GM18858 (cell line): Measurements from ENCODE around the gene LAP3.
A peak's percentile ranks its signal among the peaks of the same experiment; 100 is the strongest.

Experiments used
- ATAC-seq: cut with Tn5 transposase; IDR thresholded peaks from one replicate; pipeline ENCODE4 v1.9.1; 2021; ENCODE audit not compliant: unreplicated experiment

The LAP3 gene

GRCh38 chr4:17616283-17616682, 39.3 kb downstream of the LAP3 start:
- ATAC-seq, result no peak

- ATAC-seq, result no peak
Observed at GRCh38 chr4:17618926-17619325, 41.9 kb downstream of the LAP3 start.

- ATAC-seq, result no peak
Observed at GRCh38 chr4:17619416-17620105, 42.6 kb downstream of the LAP3 start.

GRCh38 chr4:17623451-17624001, 46.5 kb downstream of the LAP3 start:
- no peak for ATAC-seq

- no peak for ATAC-seq
Observed at GRCh38 chr4:17624821-17625220, 47.8 kb downstream of the LAP3 start.

- ATAC-seq, result no peak
Observed at GRCh38 chr4:17630228-17630627, 53.2 kb downstream of the LAP3 start.

- ATAC-seq, result no peak
Observed at GRCh38 chr4:17633600-17633999, 56.6 kb downstream of the LAP3 start.

GRCh38 chr4:17635056-17635455, 58.1 kb downstream of the LAP3 start:
- ATAC-seq, result no peak

GRCh38 chr4:17636341-17636695, 59.3 kb downstream of the LAP3 start:
- ATAC-seq, result no peak

- ATAC-seq, result peak; percentile 86
Observed at GRCh38 chr4:17636696-17637622, 60.0 kb downstream of the LAP3 start.

- ATAC-seq, result no peak
Observed at GRCh38 chr4:17639136-17639535, 62.1 kb downstream of the LAP3 start.

GRCh38 chr4:17642398-17642783, 65.4 kb downstream of the LAP3 start:
- no peak for ATAC-seq

- ATAC-seq, result no peak
Observed at GRCh38 chr4:17646693-17647092, 69.7 kb downstream of the LAP3 start.

GRCh38 chr4:17647176-17647806, 70.3 kb downstream of the LAP3 start:
- ATAC-seq, result no peak

- ATAC-seq, result no peak
Observed at GRCh38 chr4:17647927-17648326, 70.9 kb downstream of the LAP3 start.

- ATAC-seq, result no peak
Observed at GRCh38 chr4:17650406-17650805, 73.4 kb downstream of the LAP3 start.

GRCh38 chr4:17654701-17655100, 77.7 kb downstream of the LAP3 start:
- no peak for ATAC-seq

GRCh38 chr4:17657090-17657489, 80.1 kb downstream of the LAP3 start:
- ATAC-seq, result no peak
